Breast epithelium (tissue), 4 donors: Measurements from ENCODE around the gene PHC2. TPM values are rescaled to one million over a fixed set of nuclear protein-coding genes. Genes with fewer than 3 reads are reported as not detected.

ENCODE experiments used
- DNase-seq, 2 donors: peaks; one replicate each; pipeline ENCODE4 v3.0.0-alpha.2; 2019; ENCODE audit warnings: low spot score in 2 of 2
- H3K27ac ChIP-seq, 2 donors: fragments of 200-600 bp; sonication (generic) in 1 of 2; one replicate each; pipeline ENCODE4 v1.5.1; 2016 to 2019; ENCODE audit warnings: mild to moderate bottlenecking in 1 of 2
- H3K27me3 ChIP-seq, 2 donors: fragments of 200-600 bp; sonication (generic) in 1 of 2; one replicate each; pipeline versions ENCODE4 v1.5.1 to v1.6.0; 2017 to 2019; ENCODE audit warnings: control low read depth in 1 of 2, mild to moderate bottlenecking in 1 of 2
- H3K36me3 ChIP-seq: fragments of 200-600 bp; one replicate; pipeline ENCODE4 v1.5.1; 2019
- H3K4me1 ChIP-seq, 2 donors: fragments of 200-600 bp; sonication (generic); one replicate each; pipeline ENCODE4 v1.5.1; 2016 to 2019; ENCODE audit warnings: control low read depth in 1 of 2
- H3K4me3 ChIP-seq, 3 donors: fragments of 200-600 bp; sonication (generic); 1 replicate in 2 of 3; 2 replicates in 1 of 3; pipeline ENCODE4 v1.5.1; 2016 to 2019; ENCODE audit warnings: mild to moderate bottlenecking in 3 of 3, moderate library complexity in 2 of 3
- H3K9me3 ChIP-seq, 2 donors: fragments of 200-600 bp; sonication (generic) in 1 of 2; one replicate each; pipeline ENCODE4 v1.5.1; 2016 to 2019; ENCODE audit warnings: control low read depth in 1 of 2
- CTCF ChIP-seq, 3 donors: fragments of 450-650 bp; IDR thresholded peaks; one replicate each; pipeline ENCODE4 v1.5.1; 2016 to 2017; ENCODE audit warnings: antibody characterized with exemption in 3 of 3, mild to moderate bottlenecking in 3 of 3, moderate library complexity in 3 of 3
- POLR2A ChIP-seq: fragments of 450-650 bp; IDR thresholded peaks from one replicate; pipeline ENCODE4 v1.6.1; 2016; ENCODE audit warnings: antibody characterized with exemption, mild to moderate bottlenecking, moderate library complexity
- POLR2AphosphoS5 ChIP-seq, 3 donors: sonication (generic); formaldehyde crosslinking; IDR thresholded peaks; one replicate each; pipeline ENCODE4 v1.6.1; 2017; ENCODE audit warnings: antibody characterized with exemption in 3 of 3
- intact Hi-C: fragments of 100-400 bp; cut with DNase I; formaldehyde crosslinking; loops from one replicate; pipeline ENCODE4 v1.15.1; 2023; ENCODE audit warnings: low total_unique reads
- total RNA-seq, 3 donors: library from RNA; depleted of rRNA; stranded (reverse); fragments of >200 nt; gene quantifications; one replicate each; pipeline ENCODE4 v1.1.0, GENCODE V29; 2016

PHC2 gene
- total RNA-seq, 3 donors from 2014 or later, result 103 to 214 (median 134) TPM

- Histone ChIP-seq H3K4me1 (peaks cover 0 to 3% of the 10 kb centered on the region in 2 donors), H3K36me3 (no peaks in the 10 kb centered on the region), H3K27me3 (no peaks in the 10 kb centered on the region), H3K9me3 (no peaks in the 10 kb centered on the region), H3K27ac (no peak overlapping the region), H3K4me3 (no peak overlapping the region)
- intact Hi-C loops, result no loop called here
- no peak for TF ChIP-seq POLR2A
- no peak for TF ChIP-seq POLR2AphosphoS5 (IDR thresholded peaks at IDR 0.05)
- no peak for TF ChIP-seq CTCF (IDR thresholded peaks at IDR 0.05)
- no peak for DNase-seq
Measured at GRCh38 chr1:33468011-33468410, 37.1 kb upstream of the PHC2 start.

GRCh38 chr1:33466159-33466558 is 35.3 kb upstream of the PHC2 start:
- H3K4me1 ChIP-seq, result peaks cover 0 to 3% of the 10 kb centered on the region in 2 donors
- H3K36me3 ChIP-seq, result no peaks in the 10 kb centered on the region
- H3K4me3 ChIP-seq, result no peak overlapping the region
- no peak overlapping the region for H3K27ac ChIP-seq
- no peak for DNase-seq
- TF ChIP-seq POLR2A, result no peak
- no peak for TF ChIP-seq CTCF (IDR thresholded peaks at IDR 0.05)
- TF ChIP-seq POLR2AphosphoS5 (IDR thresholded peaks at IDR 0.05), result no peak
- H3K27me3 ChIP-seq, result no peaks in the 10 kb centered on the region
- no peaks in the 10 kb centered on the region for H3K9me3 ChIP-seq
- intact Hi-C loops, result no loop called here

GRCh38 chr1:33465316-33465715 is 34.4 kb upstream of the PHC2 start:
- peaks cover 0 to 2% of the 10 kb centered on the region in 2 donors for H3K4me1 ChIP-seq
- no peak for TF ChIP-seq POLR2AphosphoS5 (IDR thresholded peaks at IDR 0.05)
- TF ChIP-seq POLR2A, result no peak
- no peak for TF ChIP-seq CTCF (IDR thresholded peaks at IDR 0.05)
- H3K9me3 ChIP-seq, result no peaks in the 10 kb centered on the region
- no peaks in the 10 kb centered on the region for H3K36me3 ChIP-seq
- no peaks in the 10 kb centered on the region for H3K27me3 ChIP-seq
- DNase-seq, result no peak
- no peak overlapping the region for H3K4me3 ChIP-seq
- H3K27ac ChIP-seq, result no peak overlapping the region
- intact Hi-C loops, result no loop called here

- H3K27me3 ChIP-seq, result no peaks in the 10 kb centered on the region
- intact Hi-C loops, result no loop called here
- no peak for TF ChIP-seq POLR2AphosphoS5 (IDR thresholded peaks at IDR 0.05)
- no peak for TF ChIP-seq CTCF (IDR thresholded peaks at IDR 0.05)
- no peak for TF ChIP-seq POLR2A
- H3K4me1 ChIP-seq, result no peaks in the 10 kb centered on the region
- no peak for DNase-seq
- H3K9me3 ChIP-seq, result no peaks in the 10 kb centered on the region
- no peaks in the 10 kb centered on the region for H3K36me3 ChIP-seq
- H3K4me3 ChIP-seq, result no peak overlapping the region
- no peak overlapping the region for H3K27ac ChIP-seq
Measured at GRCh38 chr1:33464552-33464951, 33.7 kb upstream of the PHC2 start.

GRCh38 chr1:33462405-33463164 is 31.7 kb upstream of the PHC2 start:
- no peak overlapping the region for H3K4me3 ChIP-seq
- H3K9me3 ChIP-seq, result no peaks in the 10 kb centered on the region
- H3K27me3 ChIP-seq, result no peaks in the 10 kb centered on the region
- intact Hi-C loops, result no loop called here
- no peak overlapping the region for H3K27ac ChIP-seq
- no peak for DNase-seq
- no peak for TF ChIP-seq POLR2AphosphoS5 (IDR thresholded peaks at IDR 0.05)
- TF ChIP-seq POLR2A, result no peak
- TF ChIP-seq CTCF (IDR thresholded peaks at IDR 0.05), result no peak
- H3K36me3 ChIP-seq, result no peaks in the 10 kb centered on the region
- no peaks in the 10 kb centered on the region for H3K4me1 ChIP-seq
